ENCODE results near the gene ABCC8. TPM values are rescaled to one million over a fixed set of nuclear protein-coding genes. Genes with fewer than 3 reads are reported as not detected.

ABCC8 gene
- polyA plus RNA-seq, 3 donors: not detected

- no peak for TF ChIP-seq CTCF (IDR thresholded peaks at IDR 0.05)
- Mint-ChIP-seq H3K4me1 (no peaks in the 10 kb centered on the region), H3K27ac (no peak overlapping the region), H3K27me3 (ENCODE audit: low read depth in 3 of 3) (peaks cover 2 to 9% (median 3%) of the 10 kb centered on the region in 3 donors), H3K9me3 (no peaks in the 10 kb centered on the region), H3K4me3 (no peak overlapping the region), H3K36me3 (no peaks in the 10 kb centered on the region)
- WGBS (ENCODE audit: insufficient coverage): 92% methylated on average over 2 of the region's 2 CpGs
- no peaks in the 10 kb centered on the region for H3K9me3 ChIP-seq (replicated peaks in 1 of 2; ENCODE audit: control insufficient read depth in 1 of 2, insufficient read depth in 1 of 2, low read length in 2 of 2)
- no peak overlapping the region for H3K27ac ChIP-seq (ENCODE audit: low read depth in 1 of 2, low read length in 2 of 2)
- no peaks in the 10 kb centered on the region for H3K4me1 ChIP-seq (ENCODE audit: control insufficient read depth in 1 of 2, insufficient read depth in 2 of 2, low read length in 2 of 2)
- no peaks in the 10 kb centered on the region for H4K20me1 ChIP-seq (ENCODE audit: insufficient read depth, low read length)
- H3K36me3 ChIP-seq (replicated peaks in 1 of 2; ENCODE audit: control insufficient read depth in 1 of 2, insufficient read depth in 2 of 2, low read length in 2 of 2): no peaks in the 10 kb centered on the region
- no peak overlapping the region for H3K4me2 ChIP-seq (replicated peaks; ENCODE audit: extremely low read depth, low read length, poor library complexity, severe bottlenecking)
- no peaks in the 10 kb centered on the region for H3K27me3 ChIP-seq (ENCODE audit: control insufficient read depth in 2 of 2, insufficient read depth in 2 of 2, low read length in 2 of 2)
- intact Hi-C loops (cut with micrococcal nuclease): loop anchor here in 1 of 2 donors (10.0 kb wide), 1 partner anchor 273 kb away; no protein-coding TSS in a partner anchor
- no peak overlapping the region for H3K4me3 ChIP-seq (replicated peaks in 1 of 3; ENCODE audit: low read depth in 2 of 3, low read length in 3 of 3)
- H3K9ac ChIP-seq (ENCODE audit: insufficient read depth, low read length, poor library complexity, severe bottlenecking): no peak overlapping the region
- DNase-seq: no peak
- no peak overlapping the region for H2AFZ ChIP-seq (ENCODE audit: insufficient read depth, low read depth, low read length, poor library complexity, severe bottlenecking)
- H3K79me2 ChIP-seq (ENCODE audit: insufficient read depth, low read length): no peaks in the 10 kb centered on the region
These were observed 31.1 kb upstream of the ABCC8 start for GRCh38 chr11:17507773-17508172.

- Histone ChIP-seq H2AFZ (ENCODE audit: insufficient read depth, low read depth, low read length, poor library complexity, severe bottlenecking) (no peak overlapping the region), H3K4me1 (ENCODE audit: control insufficient read depth in 1 of 2, insufficient read depth in 2 of 2, low read length in 2 of 2) (no peaks in the 10 kb centered on the region), H3K36me3 (replicated peaks in 1 of 2; ENCODE audit: control insufficient read depth in 1 of 2, insufficient read depth in 2 of 2, low read length in 2 of 2) (no peaks in the 10 kb centered on the region), H3K27ac (ENCODE audit: low read depth in 1 of 2, low read length in 2 of 2) (no peak overlapping the region), H3K4me3 (replicated peaks in 1 of 3; ENCODE audit: low read depth in 2 of 3, low read length in 3 of 3) (no peak overlapping the region), H3K79me2 (ENCODE audit: insufficient read depth, low read length) (no peaks in the 10 kb centered on the region), H3K9ac (ENCODE audit: insufficient read depth, low read length, poor library complexity, severe bottlenecking) (no peak overlapping the region), H3K27me3 (ENCODE audit: control insufficient read depth in 2 of 2, insufficient read depth in 2 of 2, low read length in 2 of 2) (no peaks in the 10 kb centered on the region), H3K9me3 (replicated peaks in 1 of 2; ENCODE audit: control insufficient read depth in 1 of 2, insufficient read depth in 1 of 2, low read length in 2 of 2) (no peaks in the 10 kb centered on the region), H4K20me1 (ENCODE audit: insufficient read depth, low read length) (no peaks in the 10 kb centered on the region), H3K4me2 (replicated peaks; ENCODE audit: extremely low read depth, low read length, poor library complexity, severe bottlenecking) (no peak overlapping the region)
- Mint-ChIP-seq H3K27ac (no peak overlapping the region), H3K27me3 (ENCODE audit: low read depth in 3 of 3) (peaks cover 3 to 9% (median 4%) of the 10 kb centered on the region in 3 donors), H3K4me3 (no peak overlapping the region), H3K4me1 (no peaks in the 10 kb centered on the region), H3K36me3 (no peaks in the 10 kb centered on the region), H3K9me3 (no peaks in the 10 kb centered on the region)
- intact Hi-C loops (cut with micrococcal nuclease): loop anchor here in 1 of 2 donors (10.0 kb wide), 1 partner anchor 272 kb away; no protein-coding TSS in a partner anchor
- no peak for DNase-seq
- WGBS (ENCODE audit: insufficient coverage): 55% methylated on average over 2 of the region's 3 CpGs
- TF ChIP-seq CTCF (IDR thresholded peaks at IDR 0.05): no peak
These were observed 30.3 kb upstream of the ABCC8 start for GRCh38 chr11:17506942-17507341.

Data from CD14-positive monocyte (primary cell).